GM23248 (cell line): ENCODE data around the gene WASF2. TPM values are rescaled to one million over a fixed set of nuclear protein-coding genes. Genes with fewer than 3 reads are reported as not detected.
"Not testable (repeated sequence)": the region's sequence is repeated elsewhere in the genome, so short reads cannot be mapped to it uniquely, and the experiment has no call there.

Experiments
- DNase-seq: peaks from one replicate; pipeline ENCODE4 v3.0.0-alpha.2; 2015
- H2AFZ ChIP-seq: fragments of 200-600 bp; sonication (generic); 2 replicates; pipeline ENCODE4 v1.6.1; 2016; ENCODE audit warnings: antibody characterized with exemption
- H3F3A ChIP-seq: fragments of 200-600 bp; sonication (generic); 2 replicates; pipeline ENCODE4 v1.6.1; 2016; ENCODE audit warnings: mild to moderate bottlenecking, antibody characterized with exemption, mixed run types; ENCODE audit not compliant: insufficient read depth
- H3K27ac ChIP-seq: fragments of 200-600 bp; sonication (generic); 2 replicates; pipeline ENCODE4 v1.5.1; 2016; ENCODE audit warnings: mild to moderate bottlenecking
- H3K27me3 ChIP-seq: fragments of 200-600 bp; sonication (generic); replicated peaks from 2 replicates; pipeline ENCODE4 v1.6.1; 2016; ENCODE audit warnings: mild to moderate bottlenecking; ENCODE audit not compliant: insufficient read depth
- H3K36me3 ChIP-seq: fragments of 200-600 bp; sonication (generic); 2 replicates; pipeline ENCODE4 v1.6.1; 2016; ENCODE audit warnings: low read depth, mild to moderate bottlenecking
- H3K4me1 ChIP-seq: fragments of 200-600 bp; sonication (generic); 2 replicates; pipeline ENCODE4 v1.6.1; 2016; ENCODE audit warnings: mild to moderate bottlenecking; ENCODE audit not compliant: insufficient read depth
- H3K4me2 ChIP-seq: fragments of 200-600 bp; sonication (generic); one replicate; pipeline ENCODE4 v1.6.1; 2016; ENCODE audit warnings: mild to moderate bottlenecking; ENCODE audit not compliant: unreplicated experiment
- H3K4me3 ChIP-seq: fragments of 200-600 bp; sonication (generic); 2 replicates; pipeline ENCODE4 v1.5.1; 2016; ENCODE audit warnings: mild to moderate bottlenecking
- H3K79me2 ChIP-seq: fragments of 200-600 bp; sonication (generic); 2 replicates; pipeline ENCODE4 v1.6.1; 2016; ENCODE audit warnings: mild to moderate bottlenecking; ENCODE audit not compliant: insufficient read depth
- H3K9ac ChIP-seq: fragments of 200-600 bp; sonication (generic); 2 replicates; pipeline ENCODE4 v1.6.1; 2016; ENCODE audit warnings: mild to moderate bottlenecking
- H3K9me2 ChIP-seq: fragments of 200-600 bp; sonication (generic); 2 replicates; pipeline ENCODE4 v1.6.1; 2016; ENCODE audit warnings: mixed run types, mild to moderate bottlenecking, moderate library complexity; ENCODE audit not compliant: insufficient read depth
- H3K9me3 ChIP-seq: fragments of 200-600 bp; sonication (generic); one replicate; pipeline ENCODE4 v1.6.1; 2017; ENCODE audit warnings: low read depth
- H4K20me1 ChIP-seq: fragments of 200-600 bp; sonication (generic); 2 replicates; pipeline ENCODE4 v1.6.0; 2016; ENCODE audit not compliant: insufficient read depth
- EZH2 ChIP-seq: fragments of 200-600 bp; sonication (generic); IDR thresholded peaks from 2 replicates; pipeline ENCODE4 v1.6.1; 2018; ENCODE audit warnings: antibody characterized with exemption, mild to moderate bottlenecking; ENCODE audit not compliant: insufficient read depth, poor library complexity, severe bottlenecking
- EZH2phosphoT487 ChIP-seq: fragments of 200-600 bp; sonication (generic); IDR thresholded peaks from 2 replicates; pipeline ENCODE4 v1.6.1; 2018; ENCODE audit warnings: antibody characterized with exemption, moderate library complexity, mild to moderate bottlenecking, low read depth; ENCODE audit not compliant: insufficient read depth
- WGBS, 2 experiments: methylation state at CpG; one replicate each; pipeline ENCODE4 v1.1.6; 2015 to 2017; ENCODE audit warnings: low lambda C conversion rate in 2 of 2, low coverage in 1 of 2; ENCODE audit errors: missing lambda C conversion rate in 2 of 2; 5-methylcytosine and 5-hydroxymethylcytosine counted together
- in situ Hi-C: fragments of 300-500 bp; cut with MboI; formaldehyde crosslinking; loops from 2 replicates; pipeline ENCODE4 v1.15.0; 2020
- polyA plus RNA-seq: library from polyadenylated mRNA; unstranded; fragments of >200 nt; fragmentation: Nextera tagmentation; extraction: Ambion mirVana; gene quantifications from 2 replicates; pipeline ENCODE4 v1.2.1, GENCODE V29; 2016
- total RNA-seq: library from RNA; depleted of rRNA; stranded (reverse); fragments of >200 nt; shearing (Covaris generic); gene quantifications from 2 replicates; pipeline ENCODE4 v1.2.3, GENCODE V29; 2014

Gene WASF2
- total and polyA plus RNA-seq, 2 experiments from 2014 or later, result 19.3 to 118 TPM

GRCh38 chr1:27410709-27411108 is 79.3 kb downstream of the WASF2 start:
- Histone ChIP-seq H4K20me1 (no peaks in the 10 kb centered on the region), H3K4me2 (no peak overlapping the region), H3K27ac (no peak overlapping the region), H3K27me3 (no peaks in the 10 kb centered on the region), H3K4me1 (peaks cover 4% of the 10 kb centered on the region; the same call in 1 of the 2 replicates), H3K9ac (no peak overlapping the region), H3K9me2 (no peaks in the 10 kb centered on the region), H3F3A (no peaks in the 10 kb centered on the region), H3K79me2 (peaks cover 16% of the 10 kb centered on the region), H3K36me3 (peaks cover 48% of the 10 kb centered on the region), H3K9me3 (no peaks in the 10 kb centered on the region), H2AFZ (no peak overlapping the region), H3K4me3 (no peak overlapping the region)
- 83 to 84% methylated on average over 2 of the region's 2 CpGs for WGBS, 2 experiments
- in situ Hi-C loops, result loop anchor here (25.0 kb wide), 1 partner anchor 202 kb away; the partner anchor contains the start of gene AHDC1
- no peak for TF ChIP-seq EZH2phosphoT487
- TF ChIP-seq EZH2, result no peak
- DNase-seq, result no peak

GRCh38 chr1:27409669-27410068 is 80.3 kb downstream of the WASF2 start:
- 95 to 99% methylated on average over 9 to 11 of the region's 11 CpGs for WGBS, 2 experiments
- H3K36me3 ChIP-seq, result peaks cover 39% of the 10 kb centered on the region
- no peak overlapping the region for H3K9ac ChIP-seq

GRCh38 chr1:27408151-27408550 is 81.8 kb downstream of the WASF2 start:
- H3K27ac ChIP-seq, result no peak overlapping the region
- no peaks in the 10 kb centered on the region for H3K9me3 ChIP-seq
- H4K20me1 ChIP-seq, result no peaks in the 10 kb centered on the region
- H3K9me2 ChIP-seq, result no peaks in the 10 kb centered on the region
- H3K4me3 ChIP-seq, result no peak overlapping the region
- no peak overlapping the region for H3K4me2 ChIP-seq
- H2AFZ ChIP-seq, result no peak overlapping the region
- peaks cover 30% of the 10 kb centered on the region for H3K4me1 ChIP-seq
- no peak for TF ChIP-seq EZH2phosphoT487
- no peak for TF ChIP-seq EZH2
- H3K9ac ChIP-seq, result no peak overlapping the region
- no peaks in the 10 kb centered on the region for H3K27me3 ChIP-seq
- H3K79me2 ChIP-seq, result peaks cover 4% of the 10 kb centered on the region
- DNase-seq, result no peak
- H3F3A ChIP-seq, result peaks cover 18% of the 10 kb centered on the region
- 89% methylated on average over 9 of the region's 9 CpGs for WGBS, 2 experiments
- in situ Hi-C loops, result loop anchor here (25.0 kb wide), 1 partner anchor 204 kb away; the partner anchor contains the start of gene AHDC1
- peaks cover 25% of the 10 kb centered on the region; the same call in 1 of the 2 replicates for H3K36me3 ChIP-seq

More at GRCh38 chr1:27409669-27410068, 80.3 kb downstream of the WASF2 start:
- no peaks in the 10 kb centered on the region for H3K27me3 ChIP-seq
- peaks cover 5% of the 10 kb centered on the region; the same call in 1 of the 2 replicates for H3F3A ChIP-seq
- no peak overlapping the region for H3K4me3 ChIP-seq
- H3K9me3 ChIP-seq, result no peaks in the 10 kb centered on the region
- peaks cover 12% of the 10 kb centered on the region for H3K79me2 ChIP-seq
- no peaks in the 10 kb centered on the region for H4K20me1 ChIP-seq
- no peak overlapping the region for H3K27ac ChIP-seq
- H3K4me2 ChIP-seq, result no peak overlapping the region
- peaks cover 15% of the 10 kb centered on the region for H3K4me1 ChIP-seq
- no peak for DNase-seq
- no peak overlapping the region for H2AFZ ChIP-seq
- no peaks in the 10 kb centered on the region for H3K9me2 ChIP-seq
- no peak for TF ChIP-seq EZH2
- no peak for TF ChIP-seq EZH2phosphoT487
- in situ Hi-C loops, result loop anchor here (25.0 kb wide), 1 partner anchor 203 kb away; the partner anchor contains the start of gene AHDC1

DNA sequence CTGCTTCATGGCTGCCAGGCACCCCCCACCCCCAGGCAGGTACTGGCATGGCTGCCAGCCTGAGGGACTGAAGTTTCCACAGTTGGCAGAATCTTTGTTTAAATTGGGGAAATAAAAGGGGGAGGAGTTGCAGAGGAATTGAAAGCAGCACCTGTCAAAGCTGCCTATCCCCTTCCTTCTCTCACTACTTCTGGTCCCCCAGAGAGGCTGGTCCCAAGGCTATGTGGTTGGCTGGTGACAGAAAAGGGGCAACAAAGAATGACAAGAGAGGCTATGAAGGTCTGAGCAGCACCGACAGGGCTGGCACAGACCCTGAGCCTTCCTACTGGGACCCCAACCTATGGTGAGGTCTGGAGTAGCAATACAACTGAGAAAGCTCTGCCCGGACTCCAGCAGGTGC is 83.2 kb downstream of the WASF2 start:
- not testable (repeated sequence) for H3K27ac ChIP-seq, H3K9me3 ChIP-seq, DNase-seq, H3K4me3 ChIP-seq, H2AFZ ChIP-seq, H4K20me1 ChIP-seq, H3K9ac ChIP-seq, H3K27me3 ChIP-seq, H3K9me2 ChIP-seq, H3K4me2 ChIP-seq, H3K79me2 ChIP-seq
- peaks cover 42% of the 10 kb centered on the region for H3K4me1 ChIP-seq
- H3K36me3 ChIP-seq, result peaks cover 11% of the 10 kb centered on the region; the same call in 1 of the 2 replicates
- peaks cover 29% of the 10 kb centered on the region for H3F3A ChIP-seq
- in situ Hi-C loops, result loop anchor here (25.0 kb wide), 1 partner anchor 206 kb away; the partner anchor contains the start of gene AHDC1
- 88 to 93% methylated on average over 2 of the region's 2 CpGs for WGBS, 2 experiments

- no peaks in the 10 kb centered on the region for H3K27me3 ChIP-seq
- TF ChIP-seq EZH2 (no peak), EZH2phosphoT487 (no peak)
- no peak overlapping the region for H3K4me3 ChIP-seq
- 29 to 44% methylated on average over 4 of the region's 4 CpGs for WGBS, 2 experiments
- no peaks in the 10 kb centered on the region for H3K9me3 ChIP-seq
- in situ Hi-C loops, result loop anchor here (25.0 kb wide), 1 partner anchor 206 kb away; the partner anchor contains the start of gene AHDC1
- no peak overlapping the region for H3K4me2 ChIP-seq
- H3K36me3 ChIP-seq, result peaks cover 10% of the 10 kb centered on the region; the same call in 1 of the 2 replicates
- no peaks in the 10 kb centered on the region for H3K9me2 ChIP-seq
- no peak overlapping the region for H3K9ac ChIP-seq
- DNase-seq, result no peak
- H4K20me1 ChIP-seq, result no peaks in the 10 kb centered on the region
- no peaks in the 10 kb centered on the region for H3K79me2 ChIP-seq
- peaks cover 42% of the 10 kb centered on the region for H3K4me1 ChIP-seq
- peaks cover 34% of the 10 kb centered on the region for H3F3A ChIP-seq
- H2AFZ ChIP-seq, result no peak overlapping the region
- no peak overlapping the region for H3K27ac ChIP-seq
Observed at GRCh38 chr1:27406362-27406680, 83.6 kb downstream of the WASF2 start.

DNA sequence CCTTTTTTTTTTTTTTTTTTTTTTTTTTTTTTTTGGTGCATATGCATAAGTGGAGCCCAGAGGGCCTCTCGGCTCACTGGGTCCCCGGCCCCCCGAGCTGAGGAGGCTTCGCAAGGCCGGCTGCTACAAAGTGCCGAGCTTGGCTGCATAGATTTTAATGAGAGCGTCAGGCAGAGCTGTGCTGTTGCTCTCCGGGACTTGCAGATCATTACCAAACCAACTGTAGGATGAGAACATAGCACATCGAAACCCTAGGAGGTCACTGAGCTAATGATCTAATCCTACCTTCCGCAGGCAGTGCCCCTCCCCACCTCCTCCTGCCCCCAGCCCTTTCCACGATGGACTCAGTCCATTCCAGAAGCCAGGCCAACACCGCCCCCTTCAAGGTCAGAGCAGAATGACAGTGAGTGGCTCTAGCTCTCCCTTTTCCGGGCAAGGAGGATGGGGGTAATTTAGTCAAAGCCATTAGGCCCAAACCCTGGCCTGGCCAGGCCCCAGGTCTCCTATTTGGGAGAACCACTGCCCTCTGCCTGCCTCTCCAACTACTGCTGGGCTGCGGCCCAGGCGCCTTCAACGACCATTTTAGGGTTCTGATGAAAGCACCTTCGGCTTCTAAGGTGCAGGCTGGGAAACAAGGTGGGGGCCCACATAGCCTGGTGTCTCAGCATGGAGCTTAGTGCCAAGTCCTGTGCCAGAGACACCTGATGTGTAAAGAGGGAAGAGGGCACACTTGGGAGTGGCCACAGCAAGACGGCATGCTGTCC is 84.2 kb downstream of the WASF2 start:
- not testable (repeated sequence) for H3K9me3 ChIP-seq, H3K4me3 ChIP-seq, DNase-seq, H3K27me3 ChIP-seq, H3K9ac ChIP-seq, H3K79me2 ChIP-seq, H3K9me2 ChIP-seq, H3K36me3 ChIP-seq, H2AFZ ChIP-seq, H4K20me1 ChIP-seq
- in situ Hi-C loops, result loop anchor here (25.0 kb wide), 1 partner anchor 207 kb away; the partner anchor contains the start of gene AHDC1
- peak overlapping the region; percentile 81; the same call in 1 of the 2 replicates for H3K27ac ChIP-seq
- peaks cover 37% of the 10 kb centered on the region for H3F3A ChIP-seq
- WGBS, 2 experiments, result 44 to 54% methylated on average over 16 to 18 of the region's 18 CpGs
- H3K4me2 ChIP-seq, result peak overlapping the region; percentile 7
- H3K4me1 ChIP-seq, result peaks cover 42% of the 10 kb centered on the region
